Measurements from ENCODE around the gene NMUR2. TPM values are rescaled to one million over a fixed set of nuclear protein-coding genes. Genes with fewer than 3 reads are reported as not detected.

The NMUR2 gene
- polyA plus RNA-seq, 1 of the 3 experiments (the other 2 are of a cell fraction): not detected

- Histone ChIP-seq H3K36me3 (replicated peaks in 1 of 2; ENCODE audit: control insufficient read depth in 1 of 2, insufficient read depth in 2 of 2, low read length in 1 of 2) (no peaks in the 10 kb centered on the region), H3K4me2 (no peak overlapping the region), H3K4me1 (ENCODE audit: control insufficient read depth in 1 of 2, insufficient read depth in 2 of 2, low read depth in 1 of 2, low read length in 1 of 2) (no peaks in the 10 kb centered on the region), H3K79me2 (ENCODE audit: insufficient read depth) (no peaks in the 10 kb centered on the region), H3K9me3 (no peaks in the 10 kb centered on the region), H3K9ac (no peak overlapping the region), H3K27ac (ENCODE audit: low read depth in 2 of 2, low read length in 1 of 2) (no peak overlapping the region), H3K27me3 (ENCODE audit: insufficient read depth) (no peaks in the 10 kb centered on the region), H3F3A (replicated peaks; ENCODE audit: insufficient read depth) (no peaks in the 10 kb centered on the region), H3K4me3 (ENCODE audit: low read depth in 2 of 2, low read length in 1 of 2) (no peak overlapping the region), H3K9me2 (no peaks in the 10 kb centered on the region), H2AFZ (ENCODE audit: low read depth) (no peak overlapping the region), H4K20me1 (ENCODE audit: insufficient read depth) (no peaks in the 10 kb centered on the region)
- TF ChIP-seq FOSL2 (IDR thresholded peaks at IDR 0.05; ENCODE audit: borderline replicate concordance, low read depth): no peak
- no peak for TF ChIP-seq NRF1 (IDR thresholded peaks at IDR 0.05; ENCODE audit: low read depth, low read length)
- TF ChIP-seq RCOR1 (IDR thresholded peaks at IDR 0.05; ENCODE audit: low read length): no peak
- TF ChIP-seq TCF12 (IDR thresholded peaks at IDR 0.05): no peak
- TF ChIP-seq JUND (IDR thresholded peaks at IDR 0.05): no peak
- no peak for TF ChIP-seq GATA2 (CRISPR knock-in tag; IDR thresholded peaks at IDR 0.05)
- TF ChIP-seq EZH2phosphoT487 (IDR thresholded peaks at IDR 0.05; ENCODE audit: borderline replicate concordance, low read depth): no peak
- TF ChIP-seq EP300 (IDR thresholded peaks at IDR 0.05; ENCODE audit: borderline replicate concordance in 1 of 2, low read depth in 1 of 2, low read length in 1 of 2): no peak
- TF ChIP-seq USF1 (IDR thresholded peaks at IDR 0.05; ENCODE audit: borderline replicate concordance, low read depth): no peak
- no peak for TF ChIP-seq REST (IDR thresholded peaks at IDR 0.05; ENCODE audit: low read depth, low read length)
- no peak for TF ChIP-seq SMC3 (IDR thresholded peaks at IDR 0.05; ENCODE audit: low read depth, low read length)
- ChIA-PET POLR2A (no interaction called here), CTCF (no interaction called here)
- no peak for DNase-seq
- 18% methylated on average over 10 of the region's 10 CpGs for WGBS (ENCODE audit: low lambda C conversion rate)
Observed at GRCh38 chr5:152380415-152381123, 24.5 kb downstream of the NMUR2 start.

- Histone ChIP-seq H3K27me3 (ENCODE audit: insufficient read depth) (no peaks in the 10 kb centered on the region), H3K9me2 (no peaks in the 10 kb centered on the region), H3K9me3 (no peaks in the 10 kb centered on the region), H3K36me3 (replicated peaks in 1 of 2; ENCODE audit: control insufficient read depth in 1 of 2, insufficient read depth in 2 of 2, low read length in 1 of 2) (no peaks in the 10 kb centered on the region), H3K27ac (ENCODE audit: low read depth in 2 of 2, low read length in 1 of 2) (no peak overlapping the region), H3K9ac (no peak overlapping the region), H3K79me2 (ENCODE audit: insufficient read depth) (no peaks in the 10 kb centered on the region), H3K4me2 (no peak overlapping the region), H3K4me3 (ENCODE audit: low read depth in 2 of 2, low read length in 1 of 2) (no peak overlapping the region), H3F3A (replicated peaks; ENCODE audit: insufficient read depth) (no peaks in the 10 kb centered on the region), H4K20me1 (ENCODE audit: insufficient read depth) (no peaks in the 10 kb centered on the region), H3K4me1 (ENCODE audit: control insufficient read depth in 1 of 2, insufficient read depth in 2 of 2, low read depth in 1 of 2, low read length in 1 of 2) (no peaks in the 10 kb centered on the region), H2AFZ (ENCODE audit: low read depth) (no peak overlapping the region)
- ChIA-PET POLR2A (no interaction called here), CTCF (no interaction called here)
- 24% methylated on average over 3 of the region's 3 CpGs for WGBS (ENCODE audit: low lambda C conversion rate)
- TF ChIP-seq RAD21 (IDR thresholded peaks at IDR 0.05; ENCODE audit: low read length) (peak; percentile 33; the same call in 1 of the 2 replicates), FOXJ3 (CRISPR knock-in tag; IDR thresholded peaks at IDR 0.05) (no peak), GABPA (IDR thresholded peaks at IDR 0.05; ENCODE audit: low read depth) (no peak), FOXM1 (IDR thresholded peaks at IDR 0.05; ENCODE audit: low read depth) (no peak)
- DNase-seq: no peak
Observed at GRCh38 chr5:152379331-152379730, 25.7 kb downstream of the NMUR2 start.
